K562 (cell line): ENCODE measurements around the gene PRR5. TPM values are rescaled to one million over a fixed set of nuclear protein-coding genes. Genes with fewer than 3 reads are reported as not detected.
A peak's percentile ranks its signal among the peaks of the same experiment; 100 is the strongest.
"Not testable (repeated sequence)": the region's sequence is repeated elsewhere in the genome, so short reads cannot be mapped to it uniquely, and the experiment has no call there.

ENCODE experiments used
- ATAC-seq: fragments of 200-7000 bp; cut with Tn5 transposase; 3 replicates; pipeline ENCODE4 v1.9.1; 2020; ENCODE audit warnings: moderate library complexity
- BruUV-seq: library from RNA; stranded (reverse); fragments of 400-500 nt; replicated peaks from 2 replicates; lab custom pipeline; 2021; lab: Mats Ljungman, UMichigan
- CTCF ChIA-PET: fragments of 300-600 bp; formaldehyde crosslinking; extraction: SDS; loops from one replicate; lab custom pipeline; 2021; ENCODE audit warnings: low intra/inter-chr PET ratio; lab: Yijun Ruan, JAX
- POLR2A ChIA-PET: fragments of 300-600, 350-650 bp; sonication (Branson Sonifier 250); formaldehyde crosslinking; extraction: SDS; loops from one replicate; lab custom pipeline; 2021; ENCODE audit warnings: antibody characterized with exemption, inconsistent platforms; lab: Yijun Ruan, JAX
- DNase-seq, 4 experiments: peaks; one replicate each; pipeline versions ENCODE4 v3.0.0 to v3.0.0-alpha.2; 2011 to 2018; ENCODE audit warnings: low spot score in 3 of 4, mixed read lengths in 3 of 4; ENCODE audit errors: extremely low read depth in 1 of 4
- FAIRE-seq: peaks from 2 replicates; lab custom pipeline; 2011; peaks lifted over from hg19 to GRCh38; lab: Jason Lieb, UNC
- H2AFZ ChIP-seq: 2 replicates; pipeline ENCODE4 v1.6.0; 2011; ENCODE audit warnings: low read depth, low read length, control low read depth, inconsistent platforms
- H3K27ac ChIP-seq: fragments of 200-600 bp; 3 replicates; pipeline ENCODE4 v1.8.0; 2011; ENCODE audit warnings: low read depth, mild to moderate bottlenecking, control low read depth, inconsistent platforms, low read length, moderate library complexity, mixed read lengths; ENCODE audit errors: extremely low read depth
- H3K27me3 ChIP-seq, 2 experiments: fragments of 300-600 bp in 1 of 2; 2 replicates in 1 of 2; 3 replicates in 1 of 2; pipeline versions ENCODE4 v1.6.0 to v1.8.0; 2011; ENCODE audit warnings: inconsistent platforms in 2 of 2, low read length in 2 of 2, mild to moderate bottlenecking in 1 of 2, mixed read lengths in 1 of 2, moderate library complexity in 1 of 2; ENCODE audit not compliant: control insufficient read depth in 2 of 2, insufficient read depth in 2 of 2
- H3K36me3 ChIP-seq: fragments of 300-600 bp; 3 replicates; pipeline ENCODE4 v1.8.0; 2011; ENCODE audit warnings: mild to moderate bottlenecking, low read length, inconsistent platforms; ENCODE audit not compliant: control insufficient read depth, insufficient read depth
- H3K4me1 ChIP-seq, 2 experiments: fragments of 200-600 bp in 1 of 2; replicated peaks in 1 of 2; 2 replicates in 1 of 2; 3 replicates in 1 of 2; pipeline versions ENCODE4 v1.5.1 to v1.8.0; 2011; ENCODE audit warnings: inconsistent platforms in 2 of 2, low read length in 2 of 2, mild to moderate bottlenecking in 1 of 2, mixed read lengths in 1 of 2, moderate library complexity in 1 of 2; ENCODE audit not compliant: control insufficient read depth in 2 of 2, insufficient read depth in 2 of 2
- H3K4me2 ChIP-seq: 2 replicates; pipeline ENCODE4 v1.6.1; 2011; ENCODE audit warnings: low read length, control low read depth, inconsistent platforms, mixed read lengths; ENCODE audit not compliant: insufficient read depth
- H3K4me3 ChIP-seq: fragments of 200-600 bp; sonication (generic), shearing (Covaris generic); 2 replicates; pipeline ENCODE4 v1.5.1; 2016; ENCODE audit warnings: control low read depth, inconsistent platforms
- H3K79me2 ChIP-seq: fragments of 200-600 bp; 3 replicates; pipeline ENCODE4 v1.8.0; 2011; ENCODE audit warnings: low read length, inconsistent platforms; ENCODE audit not compliant: control insufficient read depth, insufficient read depth
- H3K9ac ChIP-seq, 2 experiments: 2 replicates each; pipeline versions ENCODE4 v1.6.0 to v1.6.1; 2011; ENCODE audit warnings: low read depth in 2 of 2, low read length in 2 of 2, control low read depth in 1 of 2, inconsistent platforms in 1 of 2, mild to moderate bottlenecking in 1 of 2, mixed read lengths in 1 of 2; ENCODE audit not compliant: insufficient read depth in 1 of 2
- H3K9me1 ChIP-seq: one replicate; pipeline ENCODE4 v1.6.0; 2011; ENCODE audit warnings: inconsistent platforms, mild to moderate bottlenecking, low read length, moderate library complexity; ENCODE audit not compliant: control insufficient read depth, insufficient read depth
- H3K9me3 ChIP-seq: replicated peaks from 2 replicates; pipeline ENCODE4 v1.5.1; 2011; ENCODE audit warnings: low read depth, low read length, inconsistent platforms; ENCODE audit not compliant: control insufficient read depth, insufficient read depth
- H4K20me1 ChIP-seq: replicated peaks from 2 replicates; pipeline ENCODE4 v1.6.1; 2011; ENCODE audit warnings: low read length, inconsistent platforms, mixed read lengths; ENCODE audit not compliant: control insufficient read depth, insufficient read depth
- CEBPB ChIP-seq: fragments of 450-650 bp; IDR thresholded peaks from 2 replicates; pipeline ENCODE4 v1.6.1; 2016; ENCODE audit warnings: missing genetic modification characterization, missing compliant biosample characterization
- CREB1 ChIP-seq, 2 experiments: sonication (generic) in 1 of 2; formaldehyde crosslinking in 1 of 2; IDR thresholded peaks; 2 replicates each; pipeline versions ENCODE4 v1.6.1 to v1.8.0; 2012 to 2022; ENCODE audit warnings: inconsistent platforms in 1 of 2, mild to moderate bottlenecking in 1 of 2, missing genetic modification reagents in 1 of 2, moderate library complexity in 1 of 2
- EP400 ChIP-seq: fragments of 450-650 bp; IDR thresholded peaks from 2 replicates; pipeline ENCODE4 v1.6.1; 2017; ENCODE audit warnings: antibody characterized with exemption, mild to moderate bottlenecking, moderate library complexity
- KDM1A ChIP-seq, 2 experiments: fragments of 450-650 bp; IDR thresholded peaks; 2 replicates each; pipeline ENCODE4 v1.6.1; 2016; ENCODE audit warnings: mild to moderate bottlenecking in 2 of 2
- MTA2 ChIP-seq: fragments of 450-650 bp; IDR thresholded peaks from 2 replicates; pipeline ENCODE4 v1.6.1; 2016; ENCODE audit warnings: low read depth
- PML ChIP-seq: IDR thresholded peaks from 2 replicates; pipeline ENCODE4 v1.6.1; 2012; ENCODE audit warnings: low read length, inconsistent platforms
- PURB ChIP-seq: sonication (generic); formaldehyde crosslinking; IDR thresholded peaks from 2 replicates; pipeline ENCODE4 v1.9.0; 2021; ENCODE audit warnings: low read depth, mild to moderate bottlenecking, missing genetic modification reagents
- SMARCC2 ChIP-seq: fragments of 450-650 bp; IDR thresholded peaks from 2 replicates; pipeline ENCODE4 v1.6.1; 2017; ENCODE audit warnings: antibody characterized with exemption, moderate library complexity, mild to moderate bottlenecking, low read depth
- TBP ChIP-seq: optimal IDR thresholded peaks from 2 replicates; pipeline ENCODE3; 2011; ENCODE audit warnings: low read depth, low read length, improper control_type of control experiment
- TCF7L2 ChIP-seq: fragments of 150-350 bp; IDR thresholded peaks from 2 replicates; pipeline ENCODE4 v1.6.1; 2016; ENCODE audit warnings: low read depth, mild to moderate bottlenecking, low read length, moderate library complexity
- ZNF121 ChIP-seq: sonication (generic); formaldehyde crosslinking; conservative IDR thresholded peaks from 2 replicates; pipeline ENCODE4 v1.8.0; 2022; ENCODE audit warnings: missing genetic modification reagents
- ZNF584 ChIP-seq: fragments of 200-800 bp; sonication (Bioruptor generic); IDR thresholded peaks from 2 replicates; pipeline ENCODE4 v1.6.1; 2016; ENCODE audit warnings: low read depth, mild to moderate bottlenecking, missing genetic modification characterization, missing compliant biosample characterization
- WGBS: fragments of 100-300 bp; shearing (Covaris generic); methylation state at CpG from one replicate; pipeline ENCODE4 v1.1.6; 2016; ENCODE audit warnings: low coverage, mixed read lengths; ENCODE audit not compliant: insufficient coverage; ENCODE audit errors: missing lambda C conversion rate; 5-methylcytosine and 5-hydroxymethylcytosine counted together
- in situ Hi-C: fragments of 300-500 bp; cut with MboI; formaldehyde crosslinking; loops from 4 replicates; pipeline ENCODE4 v1.15.0; 2018; ENCODE audit warnings: inconsistent platforms, mixed read lengths
- intact Hi-C: fragments of 100-400 bp; cut with micrococcal nuclease; formaldehyde crosslinking; loops from 2 replicates; pipeline ENCODE4 v1.14.2; 2022
- polyA plus RNA-seq, 8 experiments: library from polyadenylated mRNA; depleted of rRNA in 4 of 8; stranded (reverse) in 5 of 8; unstranded in 3 of 8; fragments of >200 nt; fragmentation: Nextera tagmentation in 2 of 8; fragmentation: Illumina TruSeq in 1 of 8; extraction: Ambion mirVana in 2 of 8; extraction: Trizol in 1 of 8; gene quantifications; 2 replicates each; pipeline versions ENCODE4 v1.2.1 to v1.2.3, GENCODE V29; 2011 to 2014; ENCODE audit warnings: inconsistent platforms in 1 of 8, missing spikeins in 1 of 8
- total RNA-seq, 7 experiments: library from RNA; depleted of rRNA in 6 of 7; stranded (reverse); fragments of >200 nt in 6 of 7; fragmentation: Illumina TruSeq in 2 of 7; extraction: Trizol in 2 of 7; gene quantifications; 2 replicates each; pipeline versions ENCODE4 v1.2.1 to v1.2.3, GENCODE V29; 2011 to 2021; ENCODE audit warnings: low replicate concordance in 1 of 7
- TF ChIP-seq, protein P1 (sequence below): IDR thresholded peaks from 2 replicates; pipeline ENCODE4 v1.6.1; 2016; ENCODE audit warnings: missing genetic modification characterization, missing compliant biosample characterization

Gene PRR5
- total and polyA plus RNA-seq, 9 of the 15 experiments (the other 6 are each of a cell fraction or from before 2014, with no cell fraction given): 0.13 to 21.0 (median 7.5) TPM

DNA sequence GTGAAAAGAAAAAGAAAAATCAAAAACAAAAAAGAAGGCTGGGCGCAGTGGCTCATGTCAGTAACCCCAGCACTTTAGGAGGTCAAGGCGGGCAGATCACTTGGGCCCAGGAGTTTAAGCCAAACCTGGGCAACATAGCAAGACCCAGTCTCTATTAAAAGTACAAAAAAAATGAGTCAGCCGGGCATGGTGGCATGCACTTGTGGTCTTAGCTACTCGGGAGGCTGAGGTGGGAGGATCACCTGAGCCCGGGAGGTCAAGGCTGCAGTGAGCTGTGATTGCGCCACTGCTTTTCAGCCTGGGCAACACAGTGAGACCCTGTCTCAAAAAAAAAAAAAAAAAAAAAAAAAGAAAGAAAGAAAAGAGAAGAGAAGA lies 26.0 kb upstream of the PRR5 start:
- in situ Hi-C loops, BruUV-seq, CTCF ChIA-PET: not testable (repeated sequence)

DNA sequence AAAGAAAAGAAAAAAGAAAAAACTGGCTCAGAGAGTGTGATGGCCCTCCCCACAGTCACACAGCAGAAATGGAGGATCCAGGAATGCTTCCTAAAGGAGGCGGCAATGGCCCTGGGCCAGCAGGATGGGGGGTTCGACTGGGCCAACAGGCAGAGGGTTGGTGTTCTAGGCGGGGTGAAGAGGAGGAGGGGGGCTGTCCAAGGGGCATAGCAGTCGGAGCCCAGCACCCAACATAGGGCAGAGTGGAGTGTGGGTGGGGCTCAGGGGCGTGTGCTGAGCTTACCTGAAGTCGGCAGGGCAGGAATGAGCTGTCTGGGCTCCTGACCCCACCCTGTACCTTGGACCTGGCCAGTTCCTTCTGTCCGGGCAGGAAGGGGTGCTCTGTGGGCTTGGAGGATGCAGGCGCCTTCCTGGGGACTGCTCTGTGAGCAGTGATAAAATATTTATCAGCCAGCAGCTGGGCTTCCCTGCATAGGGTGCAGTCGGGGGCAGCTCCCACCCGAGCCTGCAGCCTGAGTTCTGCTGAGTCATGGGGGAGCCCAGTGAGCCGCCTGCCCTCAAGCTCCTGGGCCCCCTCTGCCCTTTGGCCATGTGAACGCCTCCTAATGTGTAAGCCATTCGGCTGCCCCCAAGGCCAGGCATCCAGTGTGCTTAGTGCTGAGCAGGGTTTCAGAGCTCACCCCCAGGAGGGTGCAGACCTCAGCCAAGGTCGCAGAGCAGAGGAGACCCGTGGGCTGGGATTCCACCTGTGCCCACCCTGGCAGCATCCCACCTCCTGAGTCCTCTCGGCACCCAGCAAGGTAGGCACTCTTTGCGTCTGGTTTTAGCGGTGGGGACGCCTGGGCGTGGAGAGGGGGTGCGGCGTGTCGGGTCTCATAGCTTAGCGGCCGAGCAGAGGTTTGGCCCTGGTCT lies 25.3 kb upstream of the PRR5 start:
- WGBS: 1% methylated on average over 19 of the region's 25 CpGs
- DNase-seq: peak; percentile 80 to 94 (median 87)
- ATAC-seq: peak; percentile 93
- Histone ChIP-seq H3K4me1 (peaks cover 9 to 60% of the 10 kb centered on the region in 2 experiments; a peak in 4 of 5 replicates), H3K4me3 (peak overlapping the region; percentile 56), H3K27me3 (no peaks in the 10 kb centered on the region), H3K36me3 (peaks cover 3% of the 10 kb centered on the region; the same call in 1 of the 3 replicates), H3K4me2 (peak overlapping the region; percentile 96), H4K20me1 (0 out of 2 replicates have a peak, but pooled peaks cover 3% of the 10 kb centered on the region), H3K27ac (peak overlapping the region; percentile 92), H3K9me1 (no peaks in the 10 kb centered on the region), H3K79me2 (peaks cover 43% of the 10 kb centered on the region), H2AFZ (peak overlapping the region; percentile 82), H3K9ac (peak overlapping the region; percentile 87 to 95), H3K9me3 (no peaks in the 10 kb centered on the region)
- CTCF ChIA-PET: no interaction called here
- in situ Hi-C loops: no loop called here
- intact Hi-C loops: no loop called here
- POLR2A ChIA-PET: interaction anchor here (0.7 to 0.8 kb wide), 2 partner anchors 9 to 28 kb away, joined by 3 to 5 read pairs; no protein-coding TSS in a partner anchor
- peak; percentile 97 for FAIRE-seq
- no TSS peak for BruUV-seq
- TF ChIP-seq, protein P1, sequence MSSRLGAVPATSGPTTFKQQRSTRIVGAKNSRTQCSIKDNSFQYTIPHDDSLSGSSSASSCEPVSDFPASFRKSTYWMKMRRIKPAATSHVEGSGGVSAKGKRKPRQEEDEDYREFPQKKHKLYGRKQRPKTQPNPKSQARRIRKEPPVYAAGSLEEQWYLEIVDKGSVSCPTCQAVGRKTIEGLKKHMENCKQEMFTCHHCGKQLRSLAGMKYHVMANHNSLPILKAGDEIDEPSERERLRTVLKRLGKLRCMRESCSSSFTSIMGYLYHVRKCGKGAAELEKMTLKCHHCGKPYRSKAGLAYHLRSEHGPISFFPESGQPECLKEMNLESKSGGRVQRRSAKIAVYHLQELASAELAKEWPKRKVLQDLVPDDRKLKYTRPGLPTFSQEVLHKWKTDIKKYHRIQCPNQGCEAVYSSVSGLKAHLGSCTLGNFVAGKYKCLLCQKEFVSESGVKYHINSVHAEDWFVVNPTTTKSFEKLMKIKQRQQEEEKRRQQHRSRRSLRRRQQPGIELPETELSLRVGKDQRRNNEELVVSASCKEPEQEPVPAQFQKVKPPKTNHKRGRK (tag): no peak
- no peak; the same call in 1 of the 2 replicates for TF ChIP-seq CREB1 (IDR thresholded peaks at IDR 0.05)
- peak; percentile 46; the same call in 1 of the 2 replicates for TF ChIP-seq CREB1 (CRISPR knock-in tag; IDR thresholded peaks at IDR 0.05)
- no peak for TF ChIP-seq PURB (CRISPR knock-in tag)
- TF ChIP-seq SMARCC2: peak; percentile 85
- peak; percentile 72 for TF ChIP-seq TCF7L2
- TF ChIP-seq TBP: no peak
- peak; percentile 93 for TF ChIP-seq PML
- TF ChIP-seq EP400: peak; percentile 62; the same call in 1 of the 2 replicates
- peak; percentile 89 for TF ChIP-seq MTA2
- peak; percentile 65 to 76; a peak in 3 of 4 replicates for TF ChIP-seq KDM1A (IDR thresholded peaks at IDR 0.05)
- TF ChIP-seq ZNF584 (CRISPR knock-in tag): 0 out of 2 replicates have a peak, but pooled peaks have one; percentile 28

More for the DNA sequence above, 26.0 kb upstream of the PRR5 start:
- TF ChIP-seq CEBPB (tag) (peak; percentile 33; the same call in 1 of the 2 replicates), ZNF121 (CRISPR knock-in tag) (peak; percentile 67)
- TF ChIP-seq, all 486 proteins: peak for 2; not testable (repeated sequence) for 484
- H3K27me3 ChIP-seq, H4K20me1 ChIP-seq, H3K36me3 ChIP-seq, DNase-seq, H3K4me3 ChIP-seq, H2AFZ ChIP-seq, intact Hi-C loops, H3K4me2 ChIP-seq, ATAC-seq, H3K9me3 ChIP-seq, H3K9me1 ChIP-seq, FAIRE-seq, H3K9ac ChIP-seq: not testable (repeated sequence)
- H3K79me2 ChIP-seq: peaks cover 40% of the 10 kb centered on the region
- POLR2A ChIA-PET: interaction anchor here (0.6 to 0.8 kb wide), 3 partner anchors 9 to 27 kb away, joined by 3 to 5 read pairs (median 3); no protein-coding TSS in a partner anchor
- WGBS: 54% methylated on average over 3 of the region's 6 CpGs
- peaks cover 8 to 56% of the 10 kb centered on the region in 2 experiments; a peak in 4 of 5 replicates for H3K4me1 ChIP-seq
- H3K27ac ChIP-seq: peak overlapping the region; percentile 71; the same call in 2 of the 3 replicates
